Measurements from ENCODE around the gene CIDEA. TPM values are rescaled to one million over a fixed set of nuclear protein-coding genes. Genes with fewer than 3 reads are reported as not detected.

Gene CIDEA
- total RNA-seq, 1 experiment from 2014 or later, result not detected

DNA sequence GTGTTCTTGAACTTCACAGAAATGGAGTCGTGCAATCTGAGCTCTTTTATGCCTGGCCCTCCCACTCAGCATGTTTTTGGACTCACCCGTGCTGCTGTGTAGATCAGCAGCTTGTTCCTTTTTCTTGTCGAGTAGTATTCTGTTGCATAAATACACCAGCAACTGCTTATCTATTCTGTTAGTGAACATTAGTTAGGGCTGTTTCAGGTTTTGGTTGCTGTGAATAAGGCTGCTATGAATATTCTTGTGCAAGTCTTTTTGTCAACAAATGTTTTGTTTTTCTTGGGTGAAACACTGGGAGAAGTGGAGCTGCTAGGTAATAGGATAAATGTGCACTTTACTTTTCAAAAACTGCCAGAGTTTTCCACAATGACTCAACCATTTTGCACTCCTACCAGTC lies 15.3 kb upstream of the CIDEA start:
- H3K23me2 ChIP-seq (ENCODE audit: insufficient read length, low read depth, low read length, poor library complexity, severe bottlenecking), result no peaks in the 10 kb centered on the region
- no peaks in the 10 kb centered on the region for H3K9me3 ChIP-seq (ENCODE audit: control insufficient read depth, low read depth, low read length)
- H3K18ac ChIP-seq (ENCODE audit: insufficient read length, low read depth, low read length), result no peak overlapping the region
- H4K20me1 ChIP-seq (ENCODE audit: control insufficient read depth, insufficient read depth, insufficient read length), result no peaks in the 10 kb centered on the region
- no peak overlapping the region for H3K27ac ChIP-seq (ENCODE audit: insufficient read length, low read depth, low read length)
- no peak overlapping the region for H3K56ac ChIP-seq (ENCODE audit: insufficient read length, low read depth, low read length)
- no peak overlapping the region for H3K14ac ChIP-seq (ENCODE audit: insufficient read depth, low read length)
- TF ChIP-seq, protein P1, sequence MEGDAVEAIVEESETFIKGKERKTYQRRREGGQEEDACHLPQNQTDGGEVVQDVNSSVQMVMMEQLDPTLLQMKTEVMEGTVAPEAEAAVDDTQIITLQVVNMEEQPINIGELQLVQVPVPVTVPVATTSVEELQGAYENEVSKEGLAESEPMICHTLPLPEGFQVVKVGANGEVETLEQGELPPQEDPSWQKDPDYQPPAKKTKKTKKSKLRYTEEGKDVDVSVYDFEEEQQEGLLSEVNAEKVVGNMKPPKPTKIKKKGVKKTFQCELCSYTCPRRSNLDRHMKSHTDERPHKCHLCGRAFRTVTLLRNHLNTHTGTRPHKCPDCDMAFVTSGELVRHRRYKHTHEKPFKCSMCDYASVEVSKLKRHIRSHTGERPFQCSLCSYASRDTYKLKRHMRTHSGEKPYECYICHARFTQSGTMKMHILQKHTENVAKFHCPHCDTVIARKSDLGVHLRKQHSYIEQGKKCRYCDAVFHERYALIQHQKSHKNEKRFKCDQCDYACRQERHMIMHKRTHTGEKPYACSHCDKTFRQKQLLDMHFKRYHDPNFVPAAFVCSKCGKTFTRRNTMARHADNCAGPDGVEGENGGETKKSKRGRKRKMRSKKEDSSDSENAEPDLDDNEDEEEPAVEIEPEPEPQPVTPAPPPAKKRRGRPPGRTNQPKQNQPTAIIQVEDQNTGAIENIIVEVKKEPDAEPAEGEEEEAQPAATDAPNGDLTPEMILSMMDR (conservative IDR thresholded peaks at IDR 0.05), result no peak
- H3K4ac ChIP-seq (ENCODE audit: low read depth, low read length), result no peak overlapping the region
- no peak overlapping the region for H2BK12ac ChIP-seq (ENCODE audit: insufficient read length, low read depth, low read length)
- no peak overlapping the region for H2BK5ac ChIP-seq (ENCODE audit: insufficient read length, low read length)
- H2AK5ac ChIP-seq (ENCODE audit: insufficient read length, low read length), result no peak overlapping the region
- no peak overlapping the region for H2AFZ ChIP-seq (ENCODE audit: low read length)
- no peak overlapping the region for H2BK20ac ChIP-seq (ENCODE audit: low read depth, low read length, poor library complexity, severe bottlenecking)
- H3K4me1 ChIP-seq (ENCODE audit: insufficient read depth, low read length), result no peaks in the 10 kb centered on the region
- H3K9ac ChIP-seq (ENCODE audit: extremely low read depth, insufficient read length, low read length), result no peak overlapping the region
- no peak overlapping the region for H3T11ph ChIP-seq (ENCODE audit: low read length)
- no peak overlapping the region for H3K27ac Mint-ChIP-seq
- peaks cover 0 to 9% of the 10 kb centered on the region in 2 experiments; a peak in 4 of 5 replicates for H3K9me3 Mint-ChIP-seq
- H4K91ac ChIP-seq (ENCODE audit: insufficient read length, low read depth, low read length), result no peak overlapping the region
- DNase-seq, result no peak
- H3K27me3 ChIP-seq (ENCODE audit: insufficient read depth, low read length), result no peaks in the 10 kb centered on the region
- H2BK120ac ChIP-seq (ENCODE audit: low read depth, low read length, poor library complexity, severe bottlenecking), result no peak overlapping the region
- no CpG with 5 or more reads among the region's 3 CpGs for WGBS (ENCODE audit: extremely low coverage, insufficient read length, low lambda C conversion rate)
- H3K79me1 ChIP-seq (ENCODE audit: insufficient read depth, low read depth, low read length, poor library complexity, severe bottlenecking), result no peaks in the 10 kb centered on the region
- H3K27me3 Mint-ChIP-seq (ENCODE audit: low read depth), result peaks cover 56% of the 10 kb centered on the region
- no peak overlapping the region for H3K4me3 Mint-ChIP-seq
- H3K4me2 ChIP-seq (ENCODE audit: insufficient read depth, insufficient read length, low read length), result no peak overlapping the region
- no peak overlapping the region for H2BK15ac ChIP-seq (ENCODE audit: low read depth, low read length)
- no peaks in the 10 kb centered on the region for H3K79me2 ChIP-seq (ENCODE audit: insufficient read depth, low read length)
- peaks cover 0 to 4% (median 1%) of the 10 kb centered on the region in 3 experiments; a peak in 2 of 7 replicates for H3K36me3 Mint-ChIP-seq (ENCODE audit: insufficient read depth in 1 of 3, low read depth in 3 of 3)
- peaks cover 3 to 5% of the 10 kb centered on the region in 2 experiments; a peak in 2 of 4 replicates for H3K4me1 Mint-ChIP-seq
- no peak overlapping the region for H4K8ac ChIP-seq (replicated peaks; ENCODE audit: insufficient read length, low read depth, low read length)
- no peak overlapping the region for H4K5ac ChIP-seq (ENCODE audit: insufficient read length, low read depth, low read length)
- H3K23ac ChIP-seq (ENCODE audit: insufficient read length, low read depth, low read length), result no peak overlapping the region
